Measurements from ENCODE around the gene ZDHHC13.

DNA sequence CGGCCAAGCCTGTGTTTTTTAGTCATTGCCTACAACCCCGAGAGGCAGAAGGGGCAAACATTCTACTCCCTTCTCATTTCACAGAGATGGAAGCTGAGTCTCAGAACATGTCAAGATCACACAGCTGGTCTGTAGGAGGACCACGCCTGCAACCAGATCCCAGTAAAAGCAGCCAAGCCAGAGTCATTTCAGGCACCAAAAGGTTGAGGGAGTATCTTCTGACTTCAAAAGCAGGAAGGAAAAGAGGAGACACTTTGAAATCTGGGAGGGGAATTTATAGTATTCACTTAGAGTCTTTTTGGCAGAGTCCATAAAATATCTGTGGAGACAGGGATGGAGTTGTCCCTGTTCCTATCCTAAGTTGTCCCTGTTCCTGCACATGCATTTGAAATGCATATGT is 17.9 kb upstream of the ZDHHC13 start:
- TF ChIP-seq, protein P1, sequence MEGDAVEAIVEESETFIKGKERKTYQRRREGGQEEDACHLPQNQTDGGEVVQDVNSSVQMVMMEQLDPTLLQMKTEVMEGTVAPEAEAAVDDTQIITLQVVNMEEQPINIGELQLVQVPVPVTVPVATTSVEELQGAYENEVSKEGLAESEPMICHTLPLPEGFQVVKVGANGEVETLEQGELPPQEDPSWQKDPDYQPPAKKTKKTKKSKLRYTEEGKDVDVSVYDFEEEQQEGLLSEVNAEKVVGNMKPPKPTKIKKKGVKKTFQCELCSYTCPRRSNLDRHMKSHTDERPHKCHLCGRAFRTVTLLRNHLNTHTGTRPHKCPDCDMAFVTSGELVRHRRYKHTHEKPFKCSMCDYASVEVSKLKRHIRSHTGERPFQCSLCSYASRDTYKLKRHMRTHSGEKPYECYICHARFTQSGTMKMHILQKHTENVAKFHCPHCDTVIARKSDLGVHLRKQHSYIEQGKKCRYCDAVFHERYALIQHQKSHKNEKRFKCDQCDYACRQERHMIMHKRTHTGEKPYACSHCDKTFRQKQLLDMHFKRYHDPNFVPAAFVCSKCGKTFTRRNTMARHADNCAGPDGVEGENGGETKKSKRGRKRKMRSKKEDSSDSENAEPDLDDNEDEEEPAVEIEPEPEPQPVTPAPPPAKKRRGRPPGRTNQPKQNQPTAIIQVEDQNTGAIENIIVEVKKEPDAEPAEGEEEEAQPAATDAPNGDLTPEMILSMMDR (IDR thresholded peaks at IDR 0.05 in 2 of 3, conservative IDR thresholded peaks at IDR 0.05 in 1 of 3; ENCODE audit: insufficient read depth in 2 of 3, low read depth in 1 of 3, low read length in 3 of 3) = no peak
- TF ChIP-seq, protein P2, sequence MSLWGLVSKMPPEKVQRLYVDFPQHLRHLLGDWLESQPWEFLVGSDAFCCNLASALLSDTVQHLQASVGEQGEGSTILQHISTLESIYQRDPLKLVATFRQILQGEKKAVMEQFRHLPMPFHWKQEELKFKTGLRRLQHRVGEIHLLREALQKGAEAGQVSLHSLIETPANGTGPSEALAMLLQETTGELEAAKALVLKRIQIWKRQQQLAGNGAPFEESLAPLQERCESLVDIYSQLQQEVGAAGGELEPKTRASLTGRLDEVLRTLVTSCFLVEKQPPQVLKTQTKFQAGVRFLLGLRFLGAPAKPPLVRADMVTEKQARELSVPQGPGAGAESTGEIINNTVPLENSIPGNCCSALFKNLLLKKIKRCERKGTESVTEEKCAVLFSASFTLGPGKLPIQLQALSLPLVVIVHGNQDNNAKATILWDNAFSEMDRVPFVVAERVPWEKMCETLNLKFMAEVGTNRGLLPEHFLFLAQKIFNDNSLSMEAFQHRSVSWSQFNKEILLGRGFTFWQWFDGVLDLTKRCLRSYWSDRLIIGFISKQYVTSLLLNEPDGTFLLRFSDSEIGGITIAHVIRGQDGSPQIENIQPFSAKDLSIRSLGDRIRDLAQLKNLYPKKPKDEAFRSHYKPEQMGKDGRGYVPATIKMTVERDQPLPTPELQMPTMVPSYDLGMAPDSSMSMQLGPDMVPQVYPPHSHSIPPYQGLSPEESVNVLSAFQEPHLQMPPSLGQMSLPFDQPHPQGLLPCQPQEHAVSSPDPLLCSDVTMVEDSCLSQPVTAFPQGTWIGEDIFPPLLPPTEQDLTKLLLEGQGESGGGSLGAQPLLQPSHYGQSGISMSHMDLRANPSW (CRISPR knock-in tag; IDR thresholded peaks at IDR 0.05) = no peak
- no peak for TF ChIP-seq POLR2AphosphoS5 (IDR thresholded peaks at IDR 0.05; ENCODE audit: control insufficient read depth, insufficient read depth, low read depth, low read length)
- TF ChIP-seq, protein P3, sequence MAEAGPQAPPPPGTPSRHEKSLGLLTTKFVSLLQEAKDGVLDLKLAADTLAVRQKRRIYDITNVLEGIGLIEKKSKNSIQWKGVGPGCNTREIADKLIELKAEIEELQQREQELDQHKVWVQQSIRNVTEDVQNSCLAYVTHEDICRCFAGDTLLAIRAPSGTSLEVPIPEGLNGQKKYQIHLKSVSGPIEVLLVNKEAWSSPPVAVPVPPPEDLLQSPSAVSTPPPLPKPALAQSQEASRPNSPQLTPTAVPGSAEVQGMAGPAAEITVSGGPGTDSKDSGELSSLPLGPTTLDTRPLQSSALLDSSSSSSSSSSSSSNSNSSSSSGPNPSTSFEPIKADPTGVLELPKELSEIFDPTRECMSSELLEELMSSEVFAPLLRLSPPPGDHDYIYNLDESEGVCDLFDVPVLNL (CRISPR knock-in tag; IDR thresholded peaks at IDR 0.05; ENCODE audit: low read depth) = no peak
- no peak for TF ChIP-seq SMAD3 (CRISPR knock-in tag; conservative IDR thresholded peaks at IDR 0.05)
- no peak for TF ChIP-seq FOXM1 (IDR thresholded peaks at IDR 0.05; ENCODE audit: low read depth)
- no peak for TF ChIP-seq FOXM1 (CRISPR knock-in tag; IDR thresholded peaks at IDR 0.05; ENCODE audit: low read depth)
- no peak for TF ChIP-seq EGR1 (conservative IDR thresholded peaks at IDR 0.05)
- no peak for TF ChIP-seq RAD21 (CRISPR knock-in tag; conservative IDR thresholded peaks at IDR 0.05 in 1 of 2, IDR thresholded peaks at IDR 0.05 in 1 of 2)
- TF ChIP-seq, protein P4, sequence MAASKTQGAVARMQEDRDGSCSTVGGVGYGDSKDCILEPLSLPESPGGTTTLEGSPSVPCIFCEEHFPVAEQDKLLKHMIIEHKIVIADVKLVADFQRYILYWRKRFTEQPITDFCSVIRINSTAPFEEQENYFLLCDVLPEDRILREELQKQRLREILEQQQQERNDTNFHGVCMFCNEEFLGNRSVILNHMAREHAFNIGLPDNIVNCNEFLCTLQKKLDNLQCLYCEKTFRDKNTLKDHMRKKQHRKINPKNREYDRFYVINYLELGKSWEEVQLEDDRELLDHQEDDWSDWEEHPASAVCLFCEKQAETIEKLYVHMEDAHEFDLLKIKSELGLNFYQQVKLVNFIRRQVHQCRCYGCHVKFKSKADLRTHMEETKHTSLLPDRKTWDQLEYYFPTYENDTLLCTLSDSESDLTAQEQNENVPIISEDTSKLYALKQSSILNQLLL (CRISPR knock-in tag; IDR thresholded peaks at IDR 0.05; ENCODE audit: borderline replicate concordance) = no peak
- TF ChIP-seq ZNF589 (CRISPR knock-in tag; IDR thresholded peaks at IDR 0.05; ENCODE audit: low read depth) = no peak
- TF ChIP-seq ZNF239 (CRISPR knock-in tag; IDR thresholded peaks at IDR 0.05) = no peak
- no peak for TF ChIP-seq ZNF780A (CRISPR knock-in tag; IDR thresholded peaks at IDR 0.05)
- TF ChIP-seq, protein P5, sequence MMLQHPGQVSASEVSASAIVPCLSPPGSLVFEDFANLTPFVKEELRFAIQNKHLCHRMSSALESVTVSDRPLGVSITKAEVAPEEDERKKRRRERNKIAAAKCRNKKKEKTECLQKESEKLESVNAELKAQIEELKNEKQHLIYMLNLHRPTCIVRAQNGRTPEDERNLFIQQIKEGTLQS (IDR thresholded peaks at IDR 0.05) = no peak
- TF ChIP-seq, protein P5 (CRISPR knock-in tag; conservative IDR thresholded peaks at IDR 0.05) = no peak
- no peak for TF ChIP-seq KDM1A (IDR thresholded peaks at IDR 0.05)

All from K562 (cell line).